GM10847 (cell line): ENCODE measurements around the gene PMM2.

Experiments
- POLR2A ChIP-seq: IDR thresholded peaks from 2 replicates; pipeline ENCODE4 v1.6.1; 2011; ENCODE audit not compliant: insufficient read length; ENCODE audit errors: extremely low read depth

Gene PMM2

DNA sequence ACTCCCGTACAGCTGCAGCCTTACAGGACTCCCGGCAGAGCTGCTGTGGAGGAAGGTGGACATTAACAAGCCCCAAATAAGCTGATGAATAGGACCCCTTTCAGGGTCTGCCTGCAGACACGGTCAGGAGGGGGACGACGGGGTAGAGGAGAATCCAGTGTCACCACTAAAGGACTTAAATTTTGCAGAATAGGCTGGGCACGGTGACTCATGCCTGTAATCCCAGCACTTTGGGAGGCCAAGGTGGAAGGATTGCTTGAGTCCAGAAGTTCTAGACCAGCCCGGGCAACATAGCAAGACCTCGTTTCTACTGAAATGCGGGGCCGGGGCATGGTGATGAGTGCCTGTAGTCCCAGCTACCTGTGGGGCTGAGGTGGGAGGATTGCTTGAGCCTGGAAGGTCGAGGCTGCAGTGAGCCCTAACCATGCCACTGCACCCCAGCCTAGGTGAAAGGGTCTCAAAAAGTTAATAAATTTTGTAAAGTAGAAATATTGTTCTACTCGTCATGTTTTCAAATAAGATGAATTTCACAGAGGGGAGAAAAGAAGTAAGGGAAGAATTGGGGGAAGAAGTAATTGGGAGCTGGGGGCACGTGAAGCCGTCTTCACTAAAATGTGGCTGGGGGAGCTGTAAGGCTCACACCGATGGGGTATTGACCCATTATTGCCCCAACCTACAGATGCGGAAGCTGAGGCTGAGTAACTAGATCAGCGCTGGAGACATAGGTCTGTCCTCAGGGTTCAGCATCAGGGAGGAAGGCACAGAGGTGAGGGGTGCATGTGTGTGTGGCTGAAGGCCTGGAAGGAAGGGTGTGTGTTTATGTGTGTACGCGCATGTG, 89.2 kb downstream of the PMM2 start:
- TF ChIP-seq POLR2A = no peak

DNA sequence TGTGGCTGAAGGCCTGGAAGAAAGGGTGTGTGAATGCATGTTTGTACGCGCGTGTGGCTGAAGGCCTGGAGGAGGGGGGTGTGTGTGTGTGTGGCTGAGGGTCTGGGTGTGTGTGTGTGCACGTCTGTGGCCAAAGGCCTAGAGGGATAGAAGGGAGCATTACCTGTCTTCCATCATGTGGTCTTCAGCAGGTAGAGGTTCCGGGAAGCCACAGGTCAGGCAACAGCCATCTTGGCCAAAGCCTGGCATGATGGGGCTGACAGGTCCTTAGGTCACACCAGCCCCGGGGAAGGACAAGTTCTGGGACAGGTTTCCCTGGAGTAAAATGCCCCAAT, 89.8 kb downstream of the PMM2 start:
- TF ChIP-seq POLR2A = no peak

DNA sequence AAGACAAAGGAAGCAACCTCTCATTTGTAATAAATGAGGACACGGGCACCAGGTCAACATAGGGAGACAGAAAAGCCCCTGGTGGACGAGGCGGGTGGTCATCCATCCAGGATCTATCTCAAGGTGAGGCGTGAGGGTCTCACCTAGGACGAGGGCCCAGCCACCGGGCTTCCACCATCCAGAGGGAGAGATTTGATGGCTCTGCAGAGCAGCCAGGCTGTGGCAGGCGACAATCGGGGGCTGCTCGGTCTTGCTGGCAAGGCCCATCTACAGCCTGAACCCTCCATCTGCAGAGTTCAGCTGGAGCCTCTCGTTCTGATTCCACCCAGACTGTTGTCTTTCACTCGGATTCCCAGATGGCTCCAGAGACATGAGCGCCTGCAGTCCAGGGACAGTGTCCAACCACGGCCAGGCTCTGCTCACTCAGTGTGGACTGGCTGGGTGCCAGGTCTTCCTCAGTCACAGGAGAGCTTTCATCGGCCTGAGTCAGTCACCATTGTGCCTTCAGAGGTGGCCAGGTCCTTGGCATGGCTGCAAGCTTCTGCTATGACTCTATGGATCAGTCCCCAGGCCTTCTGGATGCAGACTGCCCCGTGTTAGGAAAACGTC, 90.4 kb downstream of the PMM2 start:
- no peak for TF ChIP-seq POLR2A

DNA sequence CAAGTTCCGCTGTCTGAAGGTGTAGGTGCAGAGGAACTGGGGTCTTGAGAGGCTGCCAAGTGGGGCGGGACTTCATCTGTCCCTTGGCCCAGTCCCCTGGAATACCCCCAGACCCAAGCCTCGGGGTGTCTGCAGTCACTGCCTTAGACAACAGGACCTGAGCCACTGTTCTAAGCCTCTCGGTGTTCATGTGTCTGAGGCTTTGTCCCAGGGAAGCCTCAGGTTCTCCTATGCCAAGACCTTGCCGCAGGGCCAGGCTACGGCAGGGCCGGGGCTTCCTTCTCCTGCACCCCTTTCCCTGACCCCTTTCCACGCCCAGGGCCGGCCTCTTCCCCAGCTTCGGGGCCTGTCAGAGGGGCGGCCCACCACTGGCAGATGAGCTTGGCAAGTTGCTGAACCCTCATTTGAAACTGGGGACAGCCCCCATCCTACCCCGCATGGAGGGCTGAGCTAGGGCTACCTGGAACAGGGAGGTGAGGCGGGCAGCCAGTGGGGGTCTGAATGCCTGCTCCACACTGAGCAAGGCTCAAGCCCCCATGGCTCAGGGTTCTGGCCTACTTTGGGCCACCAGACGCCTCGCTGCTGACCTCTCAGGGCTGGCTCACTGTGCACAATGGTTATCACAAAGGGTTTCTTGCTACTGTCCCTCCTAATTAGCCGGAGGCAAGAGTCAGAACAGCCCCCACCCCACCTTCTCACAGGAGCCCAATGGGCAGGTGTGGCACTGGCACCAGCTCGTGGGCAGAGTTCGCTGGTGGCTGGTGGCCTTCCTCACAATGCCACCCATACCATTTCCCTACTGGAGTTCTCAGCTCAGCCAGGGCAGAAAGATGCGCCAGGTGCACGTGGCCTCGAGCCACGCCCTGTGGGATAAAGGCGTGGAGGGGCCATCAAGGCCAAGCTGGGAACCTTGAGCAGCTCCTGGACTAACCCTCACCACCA, 91.6 kb downstream of the PMM2 start:
- TF ChIP-seq POLR2A = no peak

DNA sequence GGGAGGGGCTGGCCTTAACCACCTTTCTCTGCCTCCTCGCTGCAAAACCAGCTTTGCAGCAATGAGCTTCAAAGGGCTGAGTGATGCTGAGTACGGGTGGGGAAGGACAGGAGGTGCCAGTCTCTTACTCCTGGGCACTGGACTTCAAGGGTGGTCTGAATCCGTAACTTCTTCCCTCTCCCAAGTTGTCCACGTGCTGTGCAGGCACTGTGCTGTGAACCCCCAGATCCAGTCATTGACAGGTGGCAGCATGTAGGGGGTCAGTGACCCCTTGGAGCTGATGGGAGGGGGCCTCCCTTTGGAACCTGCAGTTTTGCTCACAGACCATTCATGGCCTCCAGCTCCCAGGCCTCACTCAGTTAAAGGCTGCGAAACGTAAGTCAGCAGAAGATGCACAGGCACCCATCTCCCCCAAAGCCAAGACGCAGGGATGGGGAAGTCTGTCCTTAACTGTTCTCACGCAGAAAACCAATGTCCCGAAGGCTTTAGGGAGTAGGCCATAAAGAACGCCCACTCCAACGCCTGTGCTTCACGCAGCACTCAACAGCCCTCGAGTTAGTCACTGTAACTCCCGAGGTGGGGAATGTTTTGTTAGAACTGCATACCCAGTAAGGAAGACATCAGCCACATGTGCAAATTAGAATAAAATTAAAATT, 92.4 kb downstream of the PMM2 start:
- TF ChIP-seq POLR2A = no peak

DNA sequence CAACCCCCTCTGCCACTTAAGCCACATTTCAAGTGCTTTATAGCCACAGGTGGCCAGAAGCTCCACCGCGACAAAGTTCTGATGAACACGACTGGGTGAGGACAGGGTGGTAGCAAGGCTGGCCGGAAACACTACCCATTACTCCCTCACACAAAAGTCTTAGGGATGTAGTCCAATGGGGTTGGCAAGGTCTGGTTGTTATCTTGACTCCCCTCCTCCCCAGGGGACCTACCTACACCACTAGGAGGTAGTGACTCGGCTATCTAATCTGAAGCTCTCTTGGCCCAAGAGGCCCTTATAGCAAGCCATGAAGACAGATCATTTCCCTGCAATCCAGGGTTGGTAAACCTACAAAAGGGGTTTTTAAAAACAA, 92.9 kb downstream of the PMM2 start:
- no peak for TF ChIP-seq POLR2A

DNA sequence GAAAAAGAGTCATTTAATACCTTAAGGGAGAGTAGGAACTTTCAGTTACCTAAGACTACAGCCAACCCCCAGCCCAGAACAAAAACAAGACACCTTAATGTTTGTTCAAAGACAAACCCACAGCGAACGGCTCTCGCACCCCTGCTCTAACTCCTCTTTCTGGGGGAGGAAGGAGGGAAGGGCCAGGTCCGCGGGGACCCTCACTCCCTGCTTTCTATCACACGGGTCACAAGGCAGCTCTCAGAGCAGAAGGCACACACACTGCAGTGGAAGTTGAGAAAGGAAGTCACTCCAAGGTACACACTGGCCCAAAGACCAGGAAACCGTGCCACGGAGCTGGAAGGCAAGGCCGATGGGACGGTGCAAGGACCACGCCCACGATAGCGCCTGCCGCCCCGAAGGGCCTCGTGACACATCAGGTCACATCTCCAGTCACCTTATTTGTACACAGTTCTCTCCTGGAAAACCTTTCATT, 94.5 kb downstream of the PMM2 start:
- TF ChIP-seq POLR2A = no peak

DNA sequence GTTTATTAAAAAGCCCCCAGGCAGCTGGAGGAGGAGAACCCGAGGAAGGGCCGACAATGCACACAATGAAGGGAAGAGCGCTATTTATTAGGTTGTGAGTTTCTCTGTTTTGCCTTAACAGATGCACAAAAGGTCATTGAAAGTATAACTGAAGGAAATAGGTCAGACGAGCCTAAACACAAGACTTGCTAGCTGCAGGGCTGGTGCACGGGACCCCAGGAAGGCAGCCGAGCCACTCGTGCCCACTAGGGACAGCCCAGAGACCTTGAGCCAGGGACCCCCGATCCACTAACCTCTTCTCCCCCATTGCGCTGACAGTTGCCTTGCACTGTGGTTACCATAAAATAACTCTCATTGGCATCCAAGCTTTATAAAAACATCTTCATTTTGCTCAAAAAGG, 95.8 kb downstream of the PMM2 start:
- no peak for TF ChIP-seq POLR2A

DNA sequence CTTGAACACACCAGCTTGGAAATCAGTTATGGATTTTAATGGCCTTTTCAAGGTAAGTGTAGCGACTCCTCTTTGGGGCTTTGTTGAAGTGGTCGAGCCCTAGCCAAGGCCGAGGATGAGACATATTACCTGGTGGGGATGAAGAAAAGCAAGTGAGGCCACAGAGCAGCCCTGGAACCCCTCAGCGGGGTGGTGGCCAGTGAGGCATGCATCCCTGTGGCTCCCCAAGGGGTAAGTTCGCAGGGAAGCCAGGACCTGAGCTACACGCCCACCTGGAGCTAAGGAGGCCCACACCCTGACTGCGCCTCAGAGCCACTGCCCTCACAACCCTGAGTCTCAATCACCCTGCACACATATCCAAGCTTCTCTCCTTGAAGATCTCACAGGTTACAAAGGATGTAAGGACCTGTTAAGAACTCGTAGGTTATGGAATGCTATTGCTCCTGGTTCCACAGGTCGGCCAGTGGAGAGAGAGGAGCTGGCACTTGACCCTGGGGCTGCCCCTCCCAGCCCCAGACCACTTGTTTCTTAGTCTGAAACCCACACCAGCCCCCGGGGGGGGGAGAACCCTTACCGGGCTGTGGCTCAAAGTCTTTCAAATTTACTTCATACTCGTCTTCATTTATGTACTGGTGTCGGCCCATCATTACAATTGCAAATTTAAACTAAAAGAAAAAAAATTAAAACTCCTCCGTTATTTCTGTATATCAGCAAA, 96.5 kb downstream of the PMM2 start:
- no peak for TF ChIP-seq POLR2A

DNA sequence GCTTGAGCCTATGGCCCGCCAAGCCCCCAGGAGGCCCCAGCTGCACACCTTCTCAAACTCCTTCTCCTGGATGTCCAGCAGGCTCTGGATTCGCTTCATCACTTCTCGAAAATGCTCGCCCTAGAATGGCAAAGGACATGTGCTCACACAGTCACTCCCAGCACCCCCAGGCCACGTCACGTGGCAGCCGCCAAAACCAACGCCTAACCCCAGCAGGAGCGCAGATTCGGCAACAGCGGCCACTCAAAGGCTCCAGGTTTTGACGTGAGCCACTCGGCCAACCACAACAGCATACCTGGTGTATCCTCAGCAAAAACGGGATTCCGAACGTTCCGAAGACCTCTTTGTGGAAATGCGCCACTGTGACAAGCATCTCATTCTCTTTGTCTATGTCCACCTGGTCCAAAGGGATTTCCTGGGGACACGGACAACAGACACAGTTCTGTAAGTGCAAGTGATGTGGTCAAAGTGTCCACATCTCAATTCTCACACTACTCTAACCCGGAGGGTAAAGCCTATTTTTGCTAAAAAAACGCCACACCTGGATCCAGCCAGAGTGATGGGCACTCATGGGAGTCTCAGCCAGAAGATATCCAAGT, 97.2 kb downstream of the PMM2 start:
- TF ChIP-seq POLR2A = no peak

DNA sequence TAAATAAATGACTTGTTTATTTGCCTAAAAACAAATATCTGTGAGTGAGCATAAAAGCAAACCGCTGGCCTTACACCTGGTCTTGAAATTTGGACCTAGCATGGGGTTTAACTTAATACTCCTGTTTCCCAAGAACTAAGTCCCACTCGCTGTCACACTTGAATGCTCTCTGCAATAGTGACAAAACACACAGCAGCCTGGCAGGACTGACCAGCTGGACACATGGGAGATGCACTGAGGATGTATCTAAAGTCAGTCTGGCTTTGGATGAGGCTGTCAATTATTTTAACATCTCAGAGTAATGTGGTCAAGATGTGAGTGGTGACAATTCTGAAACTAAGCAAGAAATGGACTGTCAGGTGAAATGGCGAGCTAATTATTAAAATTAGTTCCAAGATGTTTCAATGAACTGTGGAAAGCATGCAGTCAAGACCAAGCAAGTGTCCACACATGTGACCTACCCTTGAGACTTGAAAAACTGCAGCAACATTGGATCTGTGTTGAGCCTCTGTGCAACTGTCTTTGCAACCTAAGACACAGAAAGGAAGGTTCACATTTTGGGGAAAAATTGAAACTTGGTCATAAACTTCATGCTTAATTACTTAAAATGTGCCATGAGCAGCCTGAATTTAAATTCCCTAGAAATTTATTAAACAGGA, 101.2 kb downstream of the PMM2 start:
- TF ChIP-seq POLR2A = no peak
